ENCODE data around the gene TAF6. TPM values are rescaled to one million over a fixed set of nuclear protein-coding genes. Genes with fewer than 3 reads are reported as not detected.

TAF6 gene
- total and polyA plus RNA-seq, 9 of the 15 experiments (the other 6 are each of a cell fraction or from before 2014, with no cell fraction given) = 0.78 to 78.7 (median 21.3) TPM

- no peak for TF ChIP-seq ZC3H4 (CRISPR knock-in tag; IDR thresholded peaks at IDR 0.05; ENCODE audit: borderline replicate concordance)
- TF ChIP-seq ZBTB40 (IDR thresholded peaks at IDR 0.05) = peak; percentile 51
- no peak for TF ChIP-seq ZBTB40 (CRISPR knock-in tag; IDR thresholded peaks at IDR 0.05)
- TF ChIP-seq ZKSCAN8 (CRISPR knock-in tag; IDR thresholded peaks at IDR 0.05) = no peak
- TF ChIP-seq KDM1A (IDR thresholded peaks at IDR 0.05) = no peak; a peak in 1 of 4 replicates
- TF ChIP-seq ZBTB5 (IDR thresholded peaks at IDR 0.05) = no peak
- no peak for TF ChIP-seq SAFB2 (IDR thresholded peaks at IDR 0.05; ENCODE audit: borderline replicate concordance, low read depth, low read length, severe bottlenecking)
- TF ChIP-seq ETV1 (tag; conservative IDR thresholded peaks at IDR 0.05; ENCODE audit: low read depth) = peak; percentile 56; the same call in 1 of the 2 replicates
- TF ChIP-seq SMAD1 (IDR thresholded peaks at IDR 0.05; ENCODE audit: low read depth, low read length, partially characterized antibody) = no peak
- no peak for TF ChIP-seq ZNF780A (CRISPR knock-in tag; IDR thresholded peaks at IDR 0.05)
- no peak for TF ChIP-seq ILK (tag; IDR thresholded peaks at IDR 0.05; ENCODE audit: borderline replicate concordance, low read depth)
- TF ChIP-seq U2AF2 (optimal IDR thresholded peaks at IDR 0.05; ENCODE audit: low read depth, low read length) = no peak
- no peak; the same call in 1 of the 2 replicates for TF ChIP-seq JUND (IDR thresholded peaks at IDR 0.05; ENCODE audit: borderline replicate concordance, low read depth, low read length)
- TF ChIP-seq JUND (tag; IDR thresholded peaks at IDR 0.05; ENCODE audit: borderline replicate concordance, low read depth, low read length) = no peak
Observed at GRCh38 chr7:100119072-100119969, at the start of gene TAF6, which contains the start of gene CNPY4 (continued).

Measured in K562 (cell line).